K562 (cell line): ENCODE results near the gene CFAP20DC. TPM values are rescaled to one million over a fixed set of nuclear protein-coding genes. Genes with fewer than 3 reads are reported as not detected.

Source experiments
- ATAC-seq: fragments of 200-7000 bp; cut with Tn5 transposase; 3 replicates; pipeline ENCODE4 v1.9.1; 2020; ENCODE audit warnings: moderate library complexity
- BruUV-seq: library from RNA; stranded (reverse); fragments of 400-500 nt; replicated peaks from 2 replicates; lab custom pipeline; 2021; lab: Mats Ljungman, UMichigan
- CTCF ChIA-PET: fragments of 300-600 bp; formaldehyde crosslinking; extraction: SDS; loops from one replicate; lab custom pipeline; 2021; ENCODE audit warnings: low intra/inter-chr PET ratio; lab: Yijun Ruan, JAX
- POLR2A ChIA-PET: fragments of 300-600, 350-650 bp; sonication (Branson Sonifier 250); formaldehyde crosslinking; extraction: SDS; loops from one replicate; lab custom pipeline; 2021; ENCODE audit warnings: antibody characterized with exemption, inconsistent platforms; lab: Yijun Ruan, JAX
- DNase-seq, 4 experiments: peaks; one replicate each; pipeline versions ENCODE4 v3.0.0 to v3.0.0-alpha.2; 2011 to 2018; ENCODE audit warnings: low spot score in 3 of 4, mixed read lengths in 3 of 4; ENCODE audit errors: extremely low read depth in 1 of 4
- FAIRE-seq: peaks from 2 replicates; lab custom pipeline; 2011; peaks lifted over from hg19 to GRCh38; lab: Jason Lieb, UNC
- H2AFZ ChIP-seq: 2 replicates; pipeline ENCODE4 v1.6.0; 2011; ENCODE audit warnings: low read depth, low read length, control low read depth, inconsistent platforms
- H3K27ac ChIP-seq: fragments of 200-600 bp; 3 replicates; pipeline ENCODE4 v1.8.0; 2011; ENCODE audit warnings: low read depth, mild to moderate bottlenecking, control low read depth, inconsistent platforms, low read length, moderate library complexity, mixed read lengths; ENCODE audit errors: extremely low read depth
- H3K27me3 ChIP-seq, 2 experiments: fragments of 300-600 bp in 1 of 2; 2 replicates in 1 of 2; 3 replicates in 1 of 2; pipeline versions ENCODE4 v1.6.0 to v1.8.0; 2011; ENCODE audit warnings: inconsistent platforms in 2 of 2, low read length in 2 of 2, mild to moderate bottlenecking in 1 of 2, mixed read lengths in 1 of 2, moderate library complexity in 1 of 2; ENCODE audit not compliant: control insufficient read depth in 2 of 2, insufficient read depth in 2 of 2
- H3K36me3 ChIP-seq: fragments of 300-600 bp; 3 replicates; pipeline ENCODE4 v1.8.0; 2011; ENCODE audit warnings: mild to moderate bottlenecking, low read length, inconsistent platforms; ENCODE audit not compliant: control insufficient read depth, insufficient read depth
- H3K4me1 ChIP-seq, 2 experiments: fragments of 200-600 bp in 1 of 2; replicated peaks in 1 of 2; 2 replicates in 1 of 2; 3 replicates in 1 of 2; pipeline versions ENCODE4 v1.5.1 to v1.8.0; 2011; ENCODE audit warnings: inconsistent platforms in 2 of 2, low read length in 2 of 2, mild to moderate bottlenecking in 1 of 2, mixed read lengths in 1 of 2, moderate library complexity in 1 of 2; ENCODE audit not compliant: control insufficient read depth in 2 of 2, insufficient read depth in 2 of 2
- H3K4me2 ChIP-seq: 2 replicates; pipeline ENCODE4 v1.6.1; 2011; ENCODE audit warnings: low read length, control low read depth, inconsistent platforms, mixed read lengths; ENCODE audit not compliant: insufficient read depth
- H3K4me3 ChIP-seq: fragments of 200-600 bp; sonication (generic), shearing (Covaris generic); 2 replicates; pipeline ENCODE4 v1.5.1; 2016; ENCODE audit warnings: control low read depth, inconsistent platforms
- H3K79me2 ChIP-seq: fragments of 200-600 bp; 3 replicates; pipeline ENCODE4 v1.8.0; 2011; ENCODE audit warnings: low read length, inconsistent platforms; ENCODE audit not compliant: control insufficient read depth, insufficient read depth
- H3K9ac ChIP-seq, 2 experiments: 2 replicates each; pipeline versions ENCODE4 v1.6.0 to v1.6.1; 2011; ENCODE audit warnings: low read depth in 2 of 2, low read length in 2 of 2, control low read depth in 1 of 2, inconsistent platforms in 1 of 2, mild to moderate bottlenecking in 1 of 2, mixed read lengths in 1 of 2; ENCODE audit not compliant: insufficient read depth in 1 of 2
- H3K9me1 ChIP-seq: one replicate; pipeline ENCODE4 v1.6.0; 2011; ENCODE audit warnings: inconsistent platforms, mild to moderate bottlenecking, low read length, moderate library complexity; ENCODE audit not compliant: control insufficient read depth, insufficient read depth
- H3K9me3 ChIP-seq: replicated peaks from 2 replicates; pipeline ENCODE4 v1.5.1; 2011; ENCODE audit warnings: low read depth, low read length, inconsistent platforms; ENCODE audit not compliant: control insufficient read depth, insufficient read depth
- H4K20me1 ChIP-seq: replicated peaks from 2 replicates; pipeline ENCODE4 v1.6.1; 2011; ENCODE audit warnings: low read length, inconsistent platforms, mixed read lengths; ENCODE audit not compliant: control insufficient read depth, insufficient read depth
- ETV1 ChIP-seq: fragments of 450-650 bp; conservative IDR thresholded peaks from 2 replicates; pipeline ENCODE4 v1.6.1; 2016; ENCODE audit warnings: missing genetic modification characterization, control low read depth, low read depth, missing compliant biosample characterization
- PTBP1 ChIP-seq: fragments of 200-400 bp; formaldehyde crosslinking; IDR thresholded peaks from 2 replicates; pipeline ENCODE4 v1.6.1; 2017; ENCODE audit warnings: low read depth, low read length
- ZFP30 ChIP-seq: fragments of 250-450 bp; sonication (Bioruptor Pico); IDR thresholded peaks from 2 replicates; pipeline ENCODE4 v1.8.0; 2022; ENCODE audit warnings: moderate library complexity, mild to moderate bottlenecking, inconsistent platforms, borderline replicate concordance
- ZFX ChIP-seq: sonication (generic); formaldehyde crosslinking; IDR thresholded peaks from 2 replicates; pipeline ENCODE4 v1.8.0; 2022; ENCODE audit warnings: mild to moderate bottlenecking, missing genetic modification reagents, moderate library complexity
- ZNF311 ChIP-seq: fragments of 250-450 bp; sonication (Bioruptor Pico); IDR thresholded peaks from 2 replicates; pipeline ENCODE4 v1.4.0; 2020; ENCODE audit warnings: mild to moderate bottlenecking, moderate library complexity
- ZNF609 ChIP-seq: sonication (generic); formaldehyde crosslinking; IDR thresholded peaks from 2 replicates; pipeline ENCODE4 v1.8.1; 2023; ENCODE audit warnings: missing genetic modification reagents, mild to moderate bottlenecking, borderline replicate concordance
- WGBS: fragments of 100-300 bp; shearing (Covaris generic); methylation state at CpG from one replicate; pipeline ENCODE4 v1.1.6; 2016; ENCODE audit warnings: low coverage, mixed read lengths; ENCODE audit not compliant: insufficient coverage; ENCODE audit errors: missing lambda C conversion rate; 5-methylcytosine and 5-hydroxymethylcytosine counted together
- in situ Hi-C: fragments of 300-500 bp; cut with MboI; formaldehyde crosslinking; loops from 4 replicates; pipeline ENCODE4 v1.15.0; 2018; ENCODE audit warnings: inconsistent platforms, mixed read lengths
- intact Hi-C: fragments of 100-400 bp; cut with micrococcal nuclease; formaldehyde crosslinking; loops from 2 replicates; pipeline ENCODE4 v1.14.2; 2022
- polyA plus RNA-seq, 8 experiments: library from polyadenylated mRNA; depleted of rRNA in 4 of 8; stranded (reverse) in 5 of 8; unstranded in 3 of 8; fragments of >200 nt; fragmentation: Nextera tagmentation in 2 of 8; fragmentation: Illumina TruSeq in 1 of 8; extraction: Ambion mirVana in 2 of 8; extraction: Trizol in 1 of 8; gene quantifications; 2 replicates each; pipeline versions ENCODE4 v1.2.1 to v1.2.3, GENCODE V29; 2011 to 2014; ENCODE audit warnings: inconsistent platforms in 1 of 8, missing spikeins in 1 of 8
- total RNA-seq, 7 experiments: library from RNA; depleted of rRNA in 6 of 7; stranded (reverse); fragments of >200 nt in 6 of 7; fragmentation: Illumina TruSeq in 2 of 7; extraction: Trizol in 2 of 7; gene quantifications; 2 replicates each; pipeline versions ENCODE4 v1.2.1 to v1.2.3, GENCODE V29; 2011 to 2021; ENCODE audit warnings: low replicate concordance in 1 of 7

The CFAP20DC gene
- total and polyA plus RNA-seq, 9 of the 15 experiments (the other 6 are each of a cell fraction or from before 2014, with no cell fraction given) = 1.6 to 5.9 (median 4.6) TPM

DNA sequence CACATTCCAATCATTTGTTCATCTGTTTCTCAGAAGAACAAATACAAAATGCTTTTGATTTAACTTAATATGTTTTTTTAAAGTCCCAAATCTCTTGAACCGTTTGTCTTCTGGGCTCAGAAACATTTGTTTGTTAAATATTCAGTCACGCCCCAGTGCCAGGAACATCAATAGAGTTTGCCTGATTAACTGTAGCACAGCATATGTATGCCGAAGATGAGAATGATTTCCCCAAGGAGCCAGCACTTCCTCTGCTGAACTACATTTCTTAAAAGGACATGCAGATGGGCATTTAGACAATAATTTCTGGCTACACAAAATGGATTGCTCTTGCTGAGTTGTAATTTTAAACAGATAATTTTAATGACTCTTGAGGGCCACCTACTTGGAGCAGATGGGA, 191.7 kb downstream of the CFAP20DC start:
- Histone ChIP-seq H3K4me3 (no peak overlapping the region), H3K27ac (no peak overlapping the region), H4K20me1 (no peaks in the 10 kb centered on the region), H3K4me2 (no peak overlapping the region), H3K9me1 (no peaks in the 10 kb centered on the region), H3K9me3 (no peaks in the 10 kb centered on the region), H3K27me3 (no peaks in the 10 kb centered on the region), H3K9ac (no peak overlapping the region), H3K4me1 (no peaks in the 10 kb centered on the region), H3K36me3 (no peaks in the 10 kb centered on the region), H2AFZ (no peak overlapping the region), H3K79me2 (no peaks in the 10 kb centered on the region)
- intact Hi-C loops (no loop called here), in situ Hi-C loops (no loop called here)
- FAIRE-seq (no peak), DNase-seq (no peak), ATAC-seq (no peak)
- no TSS peak for BruUV-seq
- 20% methylated on average over 3 of the region's 3 CpGs for WGBS
- ChIA-PET CTCF (interaction anchor here (0.7 kb wide), 1 partner anchor 290 kb away, joined by 3 read pairs; no protein-coding TSS in a partner anchor), POLR2A (interaction anchor here (0.5 kb wide), 1 partner anchor 139 kb away, joined by 3 read pairs; no protein-coding TSS in a partner anchor)
- TF ChIP-seq ZFX (CRISPR knock-in tag) = no peak

DNA sequence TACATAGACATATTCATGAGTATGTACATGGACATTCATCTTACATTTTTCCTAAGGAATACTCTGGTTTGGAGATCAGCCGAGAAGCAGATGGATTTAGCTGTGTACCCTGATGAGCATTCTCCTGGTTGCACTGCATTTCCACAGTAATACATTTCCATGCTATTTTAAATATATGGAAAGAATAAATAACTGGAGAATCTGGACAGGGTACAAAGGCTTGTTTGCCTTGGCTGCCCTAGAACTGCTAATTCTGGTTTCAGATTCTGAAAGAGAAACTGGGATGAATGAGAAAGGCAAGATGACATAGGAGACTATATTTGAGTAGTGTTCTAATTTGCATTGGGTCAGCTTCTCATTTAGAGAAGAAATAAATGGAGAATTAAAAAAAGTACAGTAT, 192.4 kb downstream of the CFAP20DC start:
- Histone ChIP-seq H3K27ac (no peak overlapping the region), H4K20me1 (no peaks in the 10 kb centered on the region), H3K9me3 (no peaks in the 10 kb centered on the region), H3K4me1 (no peaks in the 10 kb centered on the region), H2AFZ (no peak overlapping the region), H3K4me2 (no peak overlapping the region), H3K79me2 (no peaks in the 10 kb centered on the region), H3K9me1 (no peaks in the 10 kb centered on the region), H3K9ac (no peak overlapping the region), H3K4me3 (no peak overlapping the region), H3K27me3 (no peaks in the 10 kb centered on the region), H3K36me3 (no peaks in the 10 kb centered on the region)
- WGBS = 9% methylated on average over 1 of the region's 1 CpG
- ATAC-seq = no peak
- ChIA-PET POLR2A (interaction anchor here (0.5 kb wide), 1 partner anchor 140 kb away, joined by 3 read pairs; no protein-coding TSS in a partner anchor), CTCF (no interaction called here)
- FAIRE-seq = no peak
- BruUV-seq = no TSS peak
- no peak for DNase-seq
- in situ Hi-C loops (no loop called here), intact Hi-C loops (no loop called here)
- no peak for TF ChIP-seq PTBP1
- no peak for TF ChIP-seq ZNF609 (CRISPR knock-in tag)
- no peak for TF ChIP-seq ZFP30 (CRISPR knock-in tag)
- no peak for TF ChIP-seq ZNF311 (CRISPR knock-in tag)
- no peak for TF ChIP-seq ETV1 (tag)
